IMR-90 (cell line): ENCODE results near the gene RAB3GAP2. TPM values are rescaled to one million over a fixed set of nuclear protein-coding genes. Genes with fewer than 3 reads are reported as not detected.

ENCODE experiments used
- ATAC-seq: fragments of 200-7000 bp; cut with Tn5 transposase; 2 replicates; pipeline ENCODE4 v1.9.1; 2020; ENCODE audit warnings: low read depth, mild to moderate bottlenecking, moderate library complexity
- BruUV-seq: library from RNA; stranded (reverse); fragments of 400-500 nt; replicated peaks from 2 replicates; lab custom pipeline; 2021; lab: Mats Ljungman, UMichigan
- CTCF ChIA-PET: fragments of 300-600 bp; formaldehyde crosslinking; extraction: SDS; loops from one replicate; lab custom pipeline; 2021; ENCODE audit warnings: antibody characterized with exemption; lab: Yijun Ruan, JAX
- POLR2A ChIA-PET: fragments of 300-600 bp; sonication (Branson Sonifier 250); formaldehyde crosslinking; loops from one replicate; lab custom pipeline; 2022; ENCODE audit warnings: antibody characterized with exemption; ENCODE audit not compliant: unreplicated experiment; lab: Charles Lee
- DNase-seq: peaks from one replicate; pipeline ENCODE4 v3.0.0; 2013
- H2AFZ ChIP-seq: replicated peaks from 2 replicates; pipeline ENCODE3; 2013; ENCODE audit warnings: low read length, mild to moderate bottlenecking; ENCODE audit not compliant: poor library complexity
- H2AK5ac ChIP-seq: 2 replicates; pipeline ENCODE4 v1.6.1; 2013; ENCODE audit warnings: low read depth, low read length, inconsistent platforms
- H2AK9ac ChIP-seq: replicated peaks from 2 replicates; pipeline ENCODE3; 2013; ENCODE audit warnings: mild to moderate bottlenecking, low read depth, low read length, moderate library complexity; ENCODE audit not compliant: poor library complexity
- H2BK120ac ChIP-seq: 2 replicates; pipeline ENCODE4 v1.6.1; 2013; ENCODE audit warnings: low read depth, low read length, inconsistent platforms
- H2BK15ac ChIP-seq: 3 replicates; pipeline ENCODE4 v1.6.1; 2013; ENCODE audit warnings: low read depth, low read length, inconsistent platforms
- H2BK20ac ChIP-seq: 2 replicates; pipeline ENCODE4 v1.6.1; 2013; ENCODE audit warnings: low read depth, mild to moderate bottlenecking, inconsistent platforms, low read length, moderate library complexity
- H2BK5ac ChIP-seq: 2 replicates; pipeline ENCODE4 v1.6.1; 2013; ENCODE audit warnings: mild to moderate bottlenecking, low read depth, low read length, inconsistent platforms; ENCODE audit not compliant: poor library complexity, severe bottlenecking
- H3K14ac ChIP-seq: replicated peaks from 2 replicates; pipeline ENCODE4 v1.6.1; 2013; ENCODE audit warnings: low read depth, low read length, inconsistent platforms
- H3K18ac ChIP-seq: 2 replicates; pipeline ENCODE4 v1.6.1; 2013; ENCODE audit warnings: low read depth, low read length, control low read depth
- H3K23ac ChIP-seq: 2 replicates; pipeline ENCODE4 v1.6.1; 2013; ENCODE audit warnings: low read depth, low read length, inconsistent platforms
- H3K27ac ChIP-seq: 2 replicates; pipeline ENCODE4 v1.5.1; 2013; ENCODE audit warnings: mild to moderate bottlenecking, control low read depth, low read length; ENCODE audit not compliant: insufficient read depth
- H3K27me3 ChIP-seq: 2 replicates; pipeline ENCODE4 v1.6.1; 2013; ENCODE audit warnings: low read length; ENCODE audit not compliant: control insufficient read depth, insufficient read depth
- H3K36me3 ChIP-seq: 2 replicates; pipeline ENCODE4 v1.6.1; 2013; ENCODE audit warnings: low read length, mixed read lengths; ENCODE audit not compliant: control insufficient read depth, insufficient read depth
- H3K4ac ChIP-seq: 2 replicates; pipeline ENCODE4 v1.6.1; 2013; ENCODE audit warnings: low read depth, low read length, inconsistent platforms
- H3K4me1 ChIP-seq: 2 replicates; pipeline ENCODE4 v1.6.1; 2013; ENCODE audit warnings: low read length, mixed read lengths; ENCODE audit not compliant: control insufficient read depth, insufficient read depth
- H3K4me2 ChIP-seq: 2 replicates; pipeline ENCODE4 v1.6.1; 2013; ENCODE audit warnings: low read depth, mild to moderate bottlenecking, control low read depth, low read length, moderate library complexity
- H3K4me3 ChIP-seq: 2 replicates; pipeline ENCODE4 v1.5.1; 2013; ENCODE audit warnings: low read depth, mild to moderate bottlenecking, control low read depth, low read length, moderate library complexity; ENCODE audit not compliant: insufficient read depth
- H3K56ac ChIP-seq: 2 replicates; pipeline ENCODE4 v1.6.1; 2013; ENCODE audit warnings: low read length, inconsistent platforms; ENCODE audit not compliant: insufficient read depth; ENCODE audit errors: extremely low read depth
- H3K79me1 ChIP-seq, 2 experiments: 2 replicates each; pipeline ENCODE4 v1.6.1; 2013; ENCODE audit warnings: low read length in 2 of 2, inconsistent platforms in 1 of 2, low read depth in 1 of 2
- H3K9ac ChIP-seq: 2 replicates; pipeline ENCODE4 v1.6.1; 2013; ENCODE audit warnings: low read depth, low read length, control low read depth
- H3K9me1 ChIP-seq: 2 replicates; pipeline ENCODE4 v1.6.1; 2013; ENCODE audit warnings: low read length, inconsistent platforms; ENCODE audit not compliant: insufficient read depth
- H3K9me3 ChIP-seq: 2 replicates; pipeline ENCODE4 v1.6.1; 2013; ENCODE audit warnings: low read length; ENCODE audit not compliant: control insufficient read depth, insufficient read depth
- H4K20me1 ChIP-seq: 2 replicates; pipeline ENCODE4 v1.6.1; 2013; ENCODE audit warnings: low read length, inconsistent platforms; ENCODE audit not compliant: insufficient read depth
- H4K5ac ChIP-seq: 2 replicates; pipeline ENCODE4 v1.6.1; 2013; ENCODE audit warnings: mild to moderate bottlenecking, low read depth, low read length, control low read depth
- H4K8ac ChIP-seq, 2 experiments: 2 replicates each; pipeline ENCODE4 v1.6.1; 2013; ENCODE audit warnings: low read depth in 2 of 2, low read length in 2 of 2, control low read depth in 1 of 2, inconsistent platforms in 1 of 2
- H4K91ac ChIP-seq: 2 replicates; pipeline ENCODE4 v1.6.1; 2013; ENCODE audit warnings: low read depth, low read length, inconsistent platforms; ENCODE audit not compliant: insufficient read depth
- CEBPB ChIP-seq: IDR thresholded peaks from 2 replicates; pipeline ENCODE4 v1.6.1; 2012; ENCODE audit warnings: low read depth, low read length, improper control_type of control experiment
- CTCF ChIP-seq: conservative IDR thresholded peaks from 2 replicates; pipeline ENCODE4 v1.5.1; 2012; ENCODE audit warnings: mild to moderate bottlenecking, low read depth, low read length, improper control_type of control experiment
- FOS ChIP-seq: fragments of 150-350 bp; IDR thresholded peaks from 2 replicates; pipeline ENCODE4 v1.6.1; 2016; ENCODE audit warnings: low read depth, low read length
- RAD21 ChIP-seq: IDR thresholded peaks from 2 replicates; pipeline ENCODE4 v1.6.1; 2012; ENCODE audit warnings: low read length, improper control_type of control experiment
- SMC3 ChIP-seq: fragments of 150-350 bp; IDR thresholded peaks from 2 replicates; pipeline ENCODE4 v1.6.1; 2016; ENCODE audit warnings: low read depth, mild to moderate bottlenecking, antibody characterized with exemption, low read length, moderate library complexity
- WGBS, 2 experiments: methylation state at CpG; one replicate each; pipeline versions ENCODE4 v1.1.5 to v1.1.7; 2013; ENCODE audit warnings: missing lambda C conversion rate in 2 of 2; ENCODE audit not compliant: insufficient read length in 1 of 2; ENCODE audit errors: extremely low coverage in 2 of 2; 5-methylcytosine and 5-hydroxymethylcytosine counted together
- dilution Hi-C: fragments of 300-500 bp; cut with HindIII; formaldehyde crosslinking; loops from one replicate; pipeline ENCODE4 v1.14.3; 2018; ENCODE audit warnings: low sequenced_read_pairs; ENCODE audit not compliant: unreplicated experiment
- in situ Hi-C: fragments of 300-500 bp; cut with MboI; formaldehyde crosslinking; loops from 3 replicates; pipeline ENCODE4 v1.14.3; 2019; ENCODE audit warnings: low sequenced_read_pairs, inconsistent platforms, mixed read lengths
- intact Hi-C: fragments of 100-400 bp; cut with micrococcal nuclease; formaldehyde crosslinking; loops from 2 replicates; pipeline ENCODE4 v1.10.0; 2022
- polyA plus RNA-seq, 3 experiments: library from polyadenylated mRNA; depleted of rRNA; stranded (reverse); fragments of >200 nt; gene quantifications; 2 replicates each; pipeline ENCODE4 v1.2.3, GENCODE V29; 2012; ENCODE audit warnings: low replicate concordance in 1 of 3
- total RNA-seq: library from RNA; depleted of rRNA; stranded (reverse); fragments of >200 nt; gene quantifications from 2 replicates; pipeline ENCODE4 v1.2.3, GENCODE V29; 2012

The RAB3GAP2 gene
- total and polyA plus RNA-seq, 2 of the 4 experiments (the other 2 are of a cell fraction) = 12.3 to 37.8 TPM

- H3K4me3 ChIP-seq = no peak overlapping the region
- H2AFZ ChIP-seq = no peak overlapping the region
- intact Hi-C loops (loop anchor here (1.0 to 10.0 kb wide), 3 partner anchors 294 to 494 kb away; no protein-coding TSS in a partner anchor), in situ Hi-C loops (no loop called here), dilution Hi-C loops (no loop called here)
- no peak overlapping the region for H3K4ac ChIP-seq
- no peak overlapping the region for H3K27ac ChIP-seq
- no peaks in the 10 kb centered on the region for H3K9me3 ChIP-seq
- peaks cover 19% of the 10 kb centered on the region for H3K27me3 ChIP-seq
- no peak overlapping the region for H4K91ac ChIP-seq
- no peak overlapping the region for H3K23ac ChIP-seq
- H3K56ac ChIP-seq = no peak overlapping the region
- H3K14ac ChIP-seq = no peak overlapping the region
- no peaks in the 10 kb centered on the region for H3K36me3 ChIP-seq
- no peak overlapping the region for H2AK9ac ChIP-seq
- H3K79me1 ChIP-seq = no peaks in the 10 kb centered on the region
- TF ChIP-seq RAD21 (peak; percentile 63), SMC3 (0 out of 2 replicates have a peak, but pooled peaks have one; percentile 14), CTCF (peak; percentile 53), FOS (no peak), CEBPB (no peak)
- H4K5ac ChIP-seq = no peak overlapping the region
- no peak overlapping the region for H2BK20ac ChIP-seq
- no peaks in the 10 kb centered on the region for H3K9me1 ChIP-seq
- no peak overlapping the region for H3K18ac ChIP-seq
- H4K20me1 ChIP-seq = no peaks in the 10 kb centered on the region
- no peak overlapping the region for H2BK15ac ChIP-seq
- no TSS peak for BruUV-seq
- 80% methylated on average over 1 of the region's 2 CpGs; no CpG with 5 or more reads in 1 of the 2 experiments for WGBS, 2 experiments
- DNase-seq (peak; percentile 33), ATAC-seq (peak; percentile 71)
- ChIA-PET POLR2A (no interaction called here), CTCF (interaction anchor here (0.5 to 1.0 kb wide), 4 partner anchors 9 to 526 kb away, joined by 3 to 4 read pairs (median 4); no protein-coding TSS in a partner anchor)
- H2AK5ac ChIP-seq = no peak overlapping the region
- H3K9ac ChIP-seq = no peak overlapping the region
- no peak overlapping the region for H2BK120ac ChIP-seq
- no peak overlapping the region for H3K4me2 ChIP-seq
- no peaks in the 10 kb centered on the region for H3K4me1 ChIP-seq
- no peak overlapping the region for H4K8ac ChIP-seq
- H2BK5ac ChIP-seq = no peak overlapping the region
These were observed 8.9 kb upstream of the RAB3GAP2 start for GRCh38 chr1:220281159-220281574.
